HepG2 (cell line): Measurements from ENCODE around the gene NCOA7. TPM values are rescaled to one million over a fixed set of nuclear protein-coding genes. Genes with fewer than 3 reads are reported as not detected.
A peak's percentile ranks its signal among the peaks of the same experiment; 100 is the strongest.

ENCODE experiments used
- ATF7 ChIP-seq, 2 experiments: fragments of 450-650 bp in 1 of 2; sonication (generic) in 1 of 2; formaldehyde crosslinking in 1 of 2; IDR thresholded peaks; 2 replicates each; pipeline versions ENCODE4 v1.4.0 to v1.6.1; 2016 to 2020; ENCODE audit warnings: antibody characterized with exemption in 1 of 2, mild to moderate bottlenecking in 1 of 2, missing genetic modification reagents in 1 of 2
- BORCS8-MEF2B ChIP-seq: sonication (generic); formaldehyde crosslinking; IDR thresholded peaks from 2 replicates; pipeline ENCODE4 v1.8.0; 2022; ENCODE audit warnings: mild to moderate bottlenecking, missing genetic modification reagents
- DMAP1 ChIP-seq: IDR thresholded peaks from 2 replicates; pipeline ENCODE4 v1.6.1; 2016
- ELF3 ChIP-seq: IDR thresholded peaks from 2 replicates; pipeline ENCODE4 v1.6.1; 2016; ENCODE audit warnings: missing genetic modification reagents, missing compliant biosample characterization
- FLYWCH1 ChIP-seq: sonication (generic); formaldehyde crosslinking; IDR thresholded peaks from 2 replicates; pipeline ENCODE4 v1.8.1; 2023; ENCODE audit warnings: mild to moderate bottlenecking, missing genetic modification reagents
- FOXJ3 ChIP-seq: sonication (generic); formaldehyde crosslinking; IDR thresholded peaks from 2 replicates; pipeline ENCODE4 v1.4.0; 2020; ENCODE audit warnings: missing genetic modification reagents, mild to moderate bottlenecking, borderline replicate concordance
- MIER3 ChIP-seq: IDR thresholded peaks from 2 replicates; pipeline ENCODE4 v1.6.1; 2016; ENCODE audit warnings: missing compliant biosample characterization, borderline replicate concordance
- MLLT10 ChIP-seq: sonication (generic); formaldehyde crosslinking; IDR thresholded peaks from 2 replicates; pipeline ENCODE4 v1.4.0; 2020; ENCODE audit warnings: missing genetic modification reagents
- NCOA1 ChIP-seq: sonication (generic); formaldehyde crosslinking; IDR thresholded peaks from 2 replicates; pipeline ENCODE4 v1.9.0; 2021; ENCODE audit warnings: missing genetic modification reagents
- NFKBIZ ChIP-seq: IDR thresholded peaks from 2 replicates; pipeline ENCODE4 v1.6.1; 2018; ENCODE audit warnings: missing genetic modification reagents, missing compliant biosample characterization
- NRL ChIP-seq: sonication (generic); formaldehyde crosslinking; IDR thresholded peaks from 2 replicates; pipeline ENCODE4 v1.5.0; 2020; ENCODE audit warnings: missing genetic modification reagents, mild to moderate bottlenecking, moderate library complexity, borderline replicate concordance
- PHF20 ChIP-seq: sonication (generic); formaldehyde crosslinking; IDR thresholded peaks from 2 replicates; pipeline ENCODE4 v1.5.0; 2020; ENCODE audit warnings: mild to moderate bottlenecking, missing genetic modification reagents
- POLR2G ChIP-seq: fragments of 200-400 bp; formaldehyde crosslinking; IDR thresholded peaks from 2 replicates; pipeline ENCODE4 v1.6.1; 2018; ENCODE audit warnings: mild to moderate bottlenecking, low read depth, low read length, moderate library complexity
- RCOR2 ChIP-seq: IDR thresholded peaks from 2 replicates; pipeline ENCODE4 v1.6.1; 2016; ENCODE audit warnings: missing biosample characterization, missing genetic modification reagents
- SMARCC2 ChIP-seq: fragments of 450-650 bp; IDR thresholded peaks from 2 replicates; pipeline ENCODE4 v1.6.1; 2017; ENCODE audit warnings: antibody characterized with exemption, mild to moderate bottlenecking
- SUZ12 ChIP-seq: fragments of 150-350 bp; IDR thresholded peaks from 2 replicates; pipeline ENCODE4 v1.6.1; 2014; ENCODE audit warnings: low read depth, low read length
- THAP11 ChIP-seq: IDR thresholded peaks from 2 replicates; pipeline ENCODE4 v1.6.1; 2016; ENCODE audit warnings: missing biosample characterization, missing genetic modification reagents
- ZFP41 ChIP-seq: sonication (generic); formaldehyde crosslinking; IDR thresholded peaks from 2 replicates; pipeline ENCODE4 v1.4.0; 2020; ENCODE audit warnings: mild to moderate bottlenecking, missing genetic modification reagents, borderline replicate concordance
- ZFP62 ChIP-seq: sonication (generic); formaldehyde crosslinking; IDR thresholded peaks from 2 replicates; pipeline ENCODE4 v1.4.0; 2020; ENCODE audit warnings: missing genetic modification reagents
- ZIK1 ChIP-seq: sonication (generic); formaldehyde crosslinking; IDR thresholded peaks from 2 replicates; pipeline ENCODE4 v1.5.0; 2020; ENCODE audit warnings: mild to moderate bottlenecking, low read depth, missing genetic modification reagents, borderline replicate concordance
- ZKSCAN1 ChIP-seq: fragments of 150-350 bp; IDR thresholded peaks from 2 replicates; pipeline ENCODE4 v1.6.1; 2014; ENCODE audit warnings: low read length
- ZNF136 ChIP-seq: sonication (generic); formaldehyde crosslinking; IDR thresholded peaks from 2 replicates; pipeline ENCODE4 v1.8.1; 2022; ENCODE audit warnings: low read depth, mild to moderate bottlenecking, moderate library complexity, missing genetic modification reagents
- ZNF160 ChIP-seq: sonication (generic); formaldehyde crosslinking; IDR thresholded peaks from 2 replicates; pipeline ENCODE4 v1.8.0; 2022; ENCODE audit warnings: mild to moderate bottlenecking, inconsistent platforms, missing genetic modification reagents
- ZNF350 ChIP-seq: sonication (generic); formaldehyde crosslinking; IDR thresholded peaks from 2 replicates; pipeline ENCODE4 v1.4.0; 2020; ENCODE audit warnings: mild to moderate bottlenecking, low read depth, missing genetic modification reagents, borderline replicate concordance
- ZNF501 ChIP-seq: sonication (generic); formaldehyde crosslinking; IDR thresholded peaks from 2 replicates; pipeline ENCODE4 v1.5.1; 2020; ENCODE audit warnings: mild to moderate bottlenecking, moderate library complexity, missing genetic modification reagents
- ZNF672 ChIP-seq: sonication (generic); formaldehyde crosslinking; IDR thresholded peaks from 2 replicates; pipeline ENCODE4 v1.8.1; 2022; ENCODE audit warnings: missing genetic modification reagents
- polyA plus RNA-seq, 8 experiments: library from polyadenylated mRNA; depleted of rRNA in 3 of 8; stranded (reverse) in 7 of 8; unstranded in 1 of 8; fragments of >200 nt; fragmentation: Illumina TruSeq in 4 of 8; extraction: Trizol in 4 of 8; gene quantifications; 2 replicates each; pipeline versions ENCODE4 v1.2.1 to v1.2.3, GENCODE V29; 2011 to 2016; ENCODE audit warnings: low read depth in 4 of 8, missing spikeins in 1 of 8, mixed read lengths in 1 of 8; ENCODE audit not compliant: insufficient read depth in 1 of 8
- total RNA-seq, 5 experiments: library from RNA; depleted of rRNA; stranded (reverse); fragments of >200 nt; fragmentation: Illumina TruSeq; extraction: Trizol; gene quantifications; 2 replicates each; pipeline ENCODE4 v1.2.3, GENCODE V29; 2016; ENCODE audit warnings: low read depth in 1 of 5
- TF ChIP-seq, protein P1 (sequence below): sonication (generic); formaldehyde crosslinking; IDR thresholded peaks from 2 replicates; pipeline ENCODE4 v1.8.0; 2022; ENCODE audit warnings: mild to moderate bottlenecking, missing genetic modification reagents; ENCODE audit not compliant: insufficient replicate concordance
- TF ChIP-seq, protein P2 (sequence below): IDR thresholded peaks from 2 replicates; pipeline ENCODE4 v1.6.1; 2016; ENCODE audit warnings: missing compliant biosample characterization, missing genetic modification reagents, borderline replicate concordance
- TF ChIP-seq, protein P3 (sequence below): fragments of 450-650 bp; IDR thresholded peaks from 2 replicates; pipeline ENCODE4 v1.6.1; 2016

Gene NCOA7
- total and polyA plus RNA-seq, 2 of the 13 experiments (the other 11 are each of a cell fraction or from before 2014, with no cell fraction given) = 13.6 to 20.8 TPM

DNA sequence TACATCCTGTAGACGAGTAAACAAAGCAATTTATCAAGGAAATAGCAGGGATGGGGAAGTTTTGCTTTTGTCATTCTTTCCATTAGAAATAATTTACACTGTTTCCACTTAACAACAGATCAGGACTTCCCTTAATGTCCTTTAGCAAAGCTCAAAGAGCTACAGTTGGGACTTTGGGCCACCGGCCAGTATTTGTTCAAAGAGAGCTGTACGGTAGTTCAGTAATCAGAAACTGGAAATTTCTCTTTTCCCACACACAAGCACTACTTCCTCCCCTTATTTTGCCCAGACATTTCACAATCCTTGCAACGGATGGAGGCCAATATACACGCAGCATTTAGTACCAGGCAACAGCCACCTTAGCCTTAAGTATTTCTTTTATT is 153.7 kb downstream of the NCOA7 start (continued):
- TF ChIP-seq, protein P1, sequence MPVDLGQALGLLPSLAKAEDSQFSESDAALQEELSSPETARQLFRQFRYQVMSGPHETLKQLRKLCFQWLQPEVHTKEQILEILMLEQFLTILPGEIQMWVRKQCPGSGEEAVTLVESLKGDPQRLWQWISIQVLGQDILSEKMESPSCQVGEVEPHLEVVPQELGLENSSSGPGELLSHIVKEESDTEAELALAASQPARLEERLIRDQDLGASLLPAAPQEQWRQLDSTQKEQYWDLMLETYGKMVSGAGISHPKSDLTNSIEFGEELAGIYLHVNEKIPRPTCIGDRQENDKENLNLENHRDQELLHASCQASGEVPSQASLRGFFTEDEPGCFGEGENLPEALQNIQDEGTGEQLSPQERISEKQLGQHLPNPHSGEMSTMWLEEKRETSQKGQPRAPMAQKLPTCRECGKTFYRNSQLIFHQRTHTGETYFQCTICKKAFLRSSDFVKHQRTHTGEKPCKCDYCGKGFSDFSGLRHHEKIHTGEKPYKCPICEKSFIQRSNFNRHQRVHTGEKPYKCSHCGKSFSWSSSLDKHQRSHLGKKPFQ (CRISPR knock-in tag) = peak; percentile 15
- TF ChIP-seq ZNF672 (no peak), ZNF501 (no peak), ATF7 (IDR thresholded peaks at IDR 0.05) (no peak), ATF7 (CRISPR knock-in tag; IDR thresholded peaks at IDR 0.05) (no peak), ELF3 (CRISPR knock-in tag) (peak; percentile 97), ZKSCAN1 (no peak), POLR2G (no peak), PHF20 (CRISPR knock-in tag) (no peak), MIER3 (peak; percentile 46; the same call in 1 of the 2 replicates), NCOA1 (no peak), SMARCC2 (no peak), NRL (no peak), FLYWCH1 (CRISPR knock-in tag) (no peak), MLLT10 (CRISPR knock-in tag) (no peak), NFKBIZ (CRISPR knock-in tag) (peak; percentile 85; the same call in 1 of the 2 replicates), DMAP1 (CRISPR knock-in tag) (peak; percentile 56; the same call in 1 of the 2 replicates), ZNF350 (CRISPR knock-in tag) (no peak), ZNF136 (0 out of 2 replicates have a peak, but pooled peaks have one; percentile 53), RCOR2 (CRISPR knock-in tag) (peak; percentile 64; the same call in 1 of the 2 replicates), ZIK1 (CRISPR knock-in tag) (no peak), ZFP41 (CRISPR knock-in tag) (no peak), BORCS8-MEF2B (CRISPR knock-in tag) (no peak), ZFP62 (CRISPR knock-in tag) (no peak), SUZ12 (no peak), THAP11 (CRISPR knock-in tag) (peak; percentile 66), ZNF160 (CRISPR knock-in tag) (no peak), FOXJ3 (peak; percentile 77; the same call in 1 of the 2 replicates)
- TF ChIP-seq, protein P2, sequence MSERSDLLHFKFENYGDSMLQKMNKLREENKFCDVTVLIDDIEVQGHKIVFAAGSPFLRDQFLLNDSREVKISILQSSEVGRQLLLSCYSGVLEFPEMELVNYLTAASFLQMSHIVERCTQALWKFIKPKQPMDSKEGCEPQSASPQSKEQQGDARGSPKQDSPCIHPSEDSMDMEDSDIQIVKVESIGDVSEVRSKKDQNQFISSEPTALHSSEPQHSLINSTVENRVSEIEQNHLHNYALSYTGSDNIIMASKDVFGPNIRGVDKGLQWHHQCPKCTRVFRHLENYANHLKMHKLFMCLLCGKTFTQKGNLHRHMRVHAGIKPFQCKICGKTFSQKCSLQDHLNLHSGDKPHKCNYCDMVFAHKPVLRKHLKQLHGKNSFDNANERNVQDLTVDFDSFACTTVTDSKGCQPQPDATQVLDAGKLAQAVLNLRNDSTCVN (CRISPR knock-in tag) = no peak
- TF ChIP-seq, protein P3, sequence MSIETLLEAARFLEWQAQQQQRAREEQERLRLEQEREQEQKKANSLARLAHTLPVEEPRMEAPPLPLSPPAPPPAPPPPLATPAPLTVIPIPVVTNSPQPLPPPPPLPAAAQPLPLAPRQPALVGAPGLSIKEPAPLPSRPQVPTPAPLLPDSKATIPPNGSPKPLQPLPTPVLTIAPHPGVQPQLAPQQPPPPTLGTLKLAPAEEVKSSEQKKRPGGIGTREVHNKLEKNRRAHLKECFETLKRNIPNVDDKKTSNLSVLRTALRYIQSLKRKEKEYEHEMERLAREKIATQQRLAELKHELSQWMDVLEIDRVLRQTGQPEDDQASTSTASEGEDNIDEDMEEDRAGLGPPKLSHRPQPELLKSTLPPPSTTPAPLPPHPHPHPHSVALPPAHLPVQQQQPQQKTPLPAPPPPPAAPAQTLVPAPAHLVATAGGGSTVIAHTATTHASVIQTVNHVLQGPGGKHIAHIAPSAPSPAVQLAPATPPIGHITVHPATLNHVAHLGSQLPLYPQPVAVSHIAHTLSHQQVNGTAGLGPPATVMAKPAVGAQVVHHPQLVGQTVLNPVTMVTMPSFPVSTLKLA = no peak
